Pancreas (tissue), 10 donors: ENCODE data around the gene RNF17. TPM values are rescaled to one million over a fixed set of nuclear protein-coding genes. Genes with fewer than 3 reads are reported as not detected.
A peak's percentile ranks its signal among the peaks of the same experiment; 100 is the strongest.

ENCODE experiments used
- ATAC-seq, 4 donors: fragments of 200-7000 bp; cut with Tn5 transposase; one replicate each; pipeline versions ENCODE4 v1.8.0 to v1.9.1; 2020; ENCODE audit warnings: mild to moderate bottlenecking in 4 of 4, moderate library complexity in 4 of 4
- DNase-seq, 6 donors: peaks; one replicate each; pipeline ENCODE4 v3.0.0-alpha.2; 2020
- FAIRE-seq: peaks from 2 replicates; lab custom pipeline; 2012; peaks lifted over from hg19 to GRCh38; lab: Jason Lieb, UNC
- H3K27ac ChIP-seq, 4 donors: fragments of 200-600 bp; sonication (generic); 1 replicate in 3 of 4; 2 replicates in 1 of 4; pipeline versions ENCODE4 v1.5.0 to v1.8.0; 2020
- H3K27me3 ChIP-seq, 4 donors: fragments of 200-600 bp; one replicate each; pipeline ENCODE4 v1.8.0; 2021
- H3K36me3 ChIP-seq, 3 donors: fragments of 200-600 bp; sonication (generic) in 1 of 3; one replicate each; pipeline versions ENCODE4 v1.5.0 to v1.8.0; 2020 to 2021
- H3K4me1 ChIP-seq, 3 donors: fragments of 200-600 bp; one replicate each; pipeline ENCODE4 v1.8.0; 2021
- H3K4me3 ChIP-seq, 4 donors: fragments of 200-600 bp; sonication (generic) in 2 of 4; one replicate each; pipeline versions ENCODE4 v1.5.0 to v1.8.0; 2020 to 2021
- H3K9me3 ChIP-seq, 4 donors: fragments of 200-600 bp; one replicate each; pipeline ENCODE4 v1.8.0; 2021
- CTCF ChIP-seq, 4 donors: fragments of 200-600 bp; sonication (generic) in 3 of 4; IDR thresholded peaks; one replicate each; pipeline versions ENCODE4 v1.5.0 to v1.8.0; 2021; ENCODE audit warnings: antibody characterized with exemption in 4 of 4
- WGBS, 2 donors: extraction: QIAGEN DNeasy Blood & Tissue Kit; methylation state at CpG; one replicate each; pipeline ENCODE4 v1.1.7; 2013; 5-methylcytosine and 5-hydroxymethylcytosine counted together
- intact Hi-C, 3 donors: fragments of 100-400 bp; cut with DNase I; formaldehyde crosslinking; loops; one replicate each; pipeline versions ENCODE4 v1.11.1 to v1.14.2; 2022
- polyA plus RNA-seq, 2 donors: library from polyadenylated mRNA; stranded (reverse); fragments of 200-250 nt; gene quantifications; one replicate each; pipeline ENCODE4 v1.2.3, GENCODE V29; 2013
- total RNA-seq, 6 donors: library from RNA; stranded (reverse); fragmentation: NEBNext Ultra II Directional in 4 of 6; extraction: Animal tissue kit (Norgen Biotek cat#: 25700) in 4 of 6; gene quantifications; one replicate each; pipeline versions ENCODE4 v1.2.1 to v1.2.4, GENCODE V29; 2021 to 2023
- donor health status: healthy with polysubstance abuse.
- donor health status: DM: no; HTN: no; CAD: no; lungs with moderate emphysema.
- donor health status: DM: no; HTN: no; CAD: no.
- donor health status: control.
- donor health status: control.
- donor health status: Bipolar disorder and iron deficiency.
- donor health status: DM: yes; HTN: yes; CAD: no.
- donor health status: DM: no; HTN: no; CAD: no.
- donor health status: DM: no; HTN: no; CAD: no.
- donor health status: DM: yes; HTN: yes; CAD: no.

RNF17 gene
- total and polyA plus RNA-seq, 8 donors, result not detected

GRCh38 chr13:24922387-24922744, 158.4 kb downstream of the RNF17 start:
- no peaks in the 10 kb centered on the region for H3K9me3 ChIP-seq
- peak; percentile 1 to 36 (median 26) for ATAC-seq
- H3K36me3 ChIP-seq, result no peaks in the 10 kb centered on the region
- 0 to 1% methylated on average over 33 to 34 of the region's 34 CpGs for WGBS, 2 donors
- peaks cover 0 to 5% (median 0%) of the 10 kb centered on the region in 3 donors for H3K4me1 ChIP-seq
- H3K27ac ChIP-seq, result peak overlapping the region in 3 of 4 donors; percentile 1 to 92 (median 16)
- intact Hi-C loops, result no loop called here
- FAIRE-seq, result no peak
- peak overlapping the region; percentile 70 to 98 (median 96) for H3K4me3 ChIP-seq
- H3K27me3 ChIP-seq, result no peaks in the 10 kb centered on the region
- no peak for DNase-seq
- TF ChIP-seq CTCF (IDR thresholded peaks at IDR 0.05), result no peak

- H3K4me1 ChIP-seq, result peaks cover 0 to 5% (median 0%) of the 10 kb centered on the region in 3 donors
- 1% methylated on average over 60 of the region's 60 CpGs for WGBS, 2 donors
- peak; percentile 94 to 98 (median 96) for DNase-seq
- peak overlapping the region; percentile 70 to 98 (median 96) for H3K4me3 ChIP-seq
- TF ChIP-seq CTCF (IDR thresholded peaks at IDR 0.05), result no peak
- peak overlapping the region; percentile 78 to 92 (median 82) for H3K27ac ChIP-seq
- H3K9me3 ChIP-seq, result no peaks in the 10 kb centered on the region
- peak; percentile 85 for FAIRE-seq
- intact Hi-C loops, result no loop called here
- peak; percentile 99 to 100 (median 100) for ATAC-seq
- no peaks in the 10 kb centered on the region for H3K27me3 ChIP-seq
- H3K36me3 ChIP-seq, result no peaks in the 10 kb centered on the region
Observed at GRCh38 chr13:24922745-24923591, 159.0 kb downstream of the RNF17 start.

- Histone ChIP-seq H3K4me3 (no peak overlapping the region), H3K4me1 (peaks cover 0 to 5% (median 0%) of the 10 kb centered on the region in 3 donors), H3K27ac (no peak overlapping the region), H3K9me3 (no peaks in the 10 kb centered on the region), H3K27me3 (peaks cover 0 to 11% (median 2%) of the 10 kb centered on the region in 4 donors), H3K36me3 (no peaks in the 10 kb centered on the region)
- DNase-seq, result no peak
- 53 to 57% methylated on average over 15 of the region's 15 CpGs for WGBS, 2 donors
- intact Hi-C loops, result no loop called here
- no peak for ATAC-seq
- no peak for FAIRE-seq
- TF ChIP-seq CTCF (IDR thresholded peaks at IDR 0.05), result no peak
Observed at GRCh38 chr13:24925318-24926231, 161.6 kb downstream of the RNF17 start.

DNA sequence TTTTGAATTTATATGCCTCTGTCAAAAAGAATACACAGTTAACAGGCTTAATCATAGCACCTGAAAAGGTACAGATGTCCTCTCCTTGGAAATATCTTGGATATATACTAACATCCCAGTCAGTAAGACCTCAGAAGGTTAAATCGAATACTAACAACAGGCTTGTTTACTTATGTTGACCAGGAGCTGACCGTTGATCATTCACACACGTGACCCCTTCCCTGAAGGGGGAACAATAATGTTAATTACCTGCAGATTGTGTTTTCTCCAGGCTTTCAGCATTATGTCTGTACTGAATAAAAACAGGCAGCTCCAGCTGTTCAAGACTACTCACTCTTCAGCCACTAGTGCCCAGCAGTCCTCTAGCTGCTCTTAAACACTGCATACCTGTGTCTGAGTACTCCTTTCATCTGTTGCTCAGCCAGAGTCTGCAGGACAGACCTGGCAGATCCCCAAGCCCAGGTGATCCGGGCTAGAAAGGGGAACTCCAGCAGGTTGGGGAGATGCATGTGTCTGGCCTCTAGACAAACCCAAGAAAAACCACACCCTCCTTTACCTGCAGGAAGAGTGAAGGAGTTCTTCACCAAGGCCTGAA, 163.9 kb downstream of the RNF17 start:
- no peak for FAIRE-seq
- 44 to 50% methylated on average over 4 of the region's 4 CpGs for WGBS, 2 donors
- no peak for DNase-seq
- intact Hi-C loops, result no loop called here
- H3K4me3 ChIP-seq, result no peak overlapping the region
- H3K9me3 ChIP-seq, result no peaks in the 10 kb centered on the region
- ATAC-seq, result no peak
- H3K27ac ChIP-seq, result no peak overlapping the region
- H3K4me1 ChIP-seq, result no peaks in the 10 kb centered on the region
- peaks cover 0 to 23% (median 5%) of the 10 kb centered on the region in 4 donors for H3K27me3 ChIP-seq
- TF ChIP-seq CTCF (IDR thresholded peaks at IDR 0.05), result no peak
- no peaks in the 10 kb centered on the region for H3K36me3 ChIP-seq
